GM19452 (cell line): ENCODE data around the gene THSD8.

Source experiments
- ATAC-seq: cut with Tn5 transposase; IDR thresholded peaks from one replicate; pipeline ENCODE4 v1.9.1; 2021; ENCODE audit not compliant: unreplicated experiment

Gene THSD8

GRCh38 chr19:12779162-12779993 lies 22.5 kb upstream of the THSD8 start:
- no peak for ATAC-seq

- peak; percentile 12 for ATAC-seq
These were observed 19.8 kb upstream of the THSD8 start for GRCh38 chr19:12782174-12782423.

GRCh38 chr19:12782424-12783290 lies 19.2 kb upstream of the THSD8 start:
- peak; percentile 37 for ATAC-seq

- ATAC-seq, result no peak
These were observed 18.5 kb upstream of the THSD8 start for GRCh38 chr19:12783291-12783848.

- no peak for ATAC-seq
These were observed 17.9 kb upstream of the THSD8 start for GRCh38 chr19:12783849-12784393.

- ATAC-seq, result no peak
These were observed 17.4 kb upstream of the THSD8 start for GRCh38 chr19:12784394-12784870.

GRCh38 chr19:12784871-12785430 lies 16.9 kb upstream of the THSD8 start:
- no peak for ATAC-seq

- ATAC-seq, result no peak
These were observed 16.3 kb upstream of the THSD8 start for GRCh38 chr19:12785431-12786031.

GRCh38 chr19:12786141-12786870 lies 15.6 kb upstream of the THSD8 start:
- no peak for ATAC-seq

GRCh38 chr19:12786952-12787351 lies 14.9 kb upstream of the THSD8 start:
- no peak for ATAC-seq

- no peak for ATAC-seq
These were observed 14.4 kb upstream of the THSD8 start for GRCh38 chr19:12787458-12787857.

- ATAC-seq, result no peak
These were observed 13.7 kb upstream of the THSD8 start for GRCh38 chr19:12788042-12788681.

- ATAC-seq, result no peak
These were observed 13.2 kb upstream of the THSD8 start for GRCh38 chr19:12788682-12789097.

- no peak for ATAC-seq
These were observed 12.6 kb upstream of the THSD8 start for GRCh38 chr19:12789098-12789903.

- ATAC-seq, result peak; percentile 43
These were observed 11.8 kb upstream of the THSD8 start for GRCh38 chr19:12789904-12790619.

- no peak for ATAC-seq
These were observed 11.1 kb upstream of the THSD8 start for GRCh38 chr19:12790628-12791344.

- ATAC-seq, result peak; percentile 21
These were observed 10.4 kb upstream of the THSD8 start, which contains the start of gene JUNB for GRCh38 chr19:12791345-12792050. TSS of gene JUNB (plus strand) at chr19:12791486. CDS start at chr19:12791772, 286 bp downstream.
